Neural progenitor cell (in vitro differentiated cells): ENCODE results near the gene PRCD.

Experiments
- CTCF ChIP-seq: fragments of 200-600 bp; sonication (generic); IDR thresholded peaks from 2 replicates; pipeline ENCODE4 v1.5.1; 2017; ENCODE audit warnings: antibody characterized with exemption, mild to moderate bottlenecking
- EZH2 ChIP-seq: fragments of 200-600 bp; sonication (generic); IDR thresholded peaks from 2 replicates; pipeline ENCODE4 v1.6.1; 2017; ENCODE audit warnings: antibody characterized with exemption, mild to moderate bottlenecking, moderate library complexity

- TF ChIP-seq CTCF (no peak), EZH2 (no peak)
Observed at GRCh38 chr17:76529224-76530094, 10.4 kb upstream of the PRCD start.
